ENCODE results near the gene ADAMTS15.
A peak's percentile ranks its signal among the peaks of the same experiment; 100 is the strongest.

The ADAMTS15 gene

DNA sequence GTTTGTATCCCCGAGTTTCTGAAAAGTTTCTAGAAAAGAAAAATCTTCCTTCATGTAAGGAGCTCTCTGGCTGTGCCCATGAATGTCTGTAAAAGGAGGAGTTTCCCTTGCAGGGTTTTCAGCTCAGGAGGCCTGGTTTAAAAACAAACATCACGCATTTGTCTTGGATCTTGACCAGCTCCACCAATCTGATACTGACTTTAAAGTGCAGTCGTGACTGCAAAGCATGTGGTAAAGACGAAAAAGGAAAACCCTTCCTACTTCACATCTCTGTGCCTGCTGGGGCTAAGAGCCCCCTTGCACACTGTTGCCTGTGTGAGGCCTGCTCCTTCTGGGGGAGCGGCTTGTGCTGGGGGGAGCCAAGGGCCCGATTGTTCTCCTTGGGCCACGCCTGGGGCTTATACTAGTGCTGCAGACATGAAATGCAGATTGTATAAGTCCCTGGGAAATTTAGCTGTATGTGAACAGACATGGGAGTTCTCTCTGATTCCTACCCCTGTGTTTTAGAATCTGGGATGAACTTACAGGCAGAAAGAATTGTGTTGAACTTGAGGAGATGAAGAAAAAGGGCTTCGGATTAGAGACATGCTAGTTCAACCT lies 62.1 kb downstream of the ADAMTS15 start:
- H3K9ac ChIP-seq (ENCODE audit: low read depth in 1 of 2, low read length in 2 of 2): peak overlapping the region in 1 of 2 donors; percentile 42
- H3K27me3 ChIP-seq (ENCODE audit: control insufficient read depth in 2 of 2, insufficient read depth in 2 of 2, low read length in 2 of 2): no peaks in the 10 kb centered on the region
- H3K9me3 ChIP-seq (ENCODE audit: control insufficient read depth in 2 of 2, low read length in 2 of 2): no peaks in the 10 kb centered on the region
- peak overlapping the region in 1 of 2 donors; percentile 54 for H3K27ac ChIP-seq (ENCODE audit: low read depth in 2 of 2, low read length in 2 of 2)
- peaks cover 0 to 17% of the 10 kb centered on the region in 2 donors for H3K4me1 ChIP-seq (ENCODE audit: control insufficient read depth in 2 of 2, insufficient read depth in 2 of 2, low read length in 2 of 2)
- H3K36me3 ChIP-seq (ENCODE audit: control insufficient read depth in 2 of 2, insufficient read depth in 2 of 2, low read length in 2 of 2): no peaks in the 10 kb centered on the region
- H3K4me3 ChIP-seq (ENCODE audit: low read length in 2 of 2): no peak overlapping the region

DNA sequence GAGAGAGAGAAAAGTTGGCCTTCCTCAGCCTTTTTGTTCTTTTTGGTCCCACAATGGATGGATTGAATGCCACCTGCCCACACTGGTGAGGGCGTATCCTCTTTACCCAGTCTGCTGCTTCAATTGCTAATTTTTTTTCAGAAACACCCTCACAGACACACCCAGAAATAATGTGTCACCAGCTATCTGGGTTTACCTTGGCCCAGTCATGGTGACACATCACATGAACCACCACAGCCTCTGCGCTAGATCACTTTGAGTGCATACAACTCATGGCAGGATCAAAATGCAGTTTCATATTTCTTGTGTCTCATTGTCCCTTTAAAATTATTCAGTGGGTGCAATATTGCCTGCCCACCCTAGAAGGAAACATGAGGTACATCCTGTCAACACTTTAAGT lies 63.3 kb downstream of the ADAMTS15 start:
- Histone ChIP-seq H3K36me3 (ENCODE audit: control insufficient read depth in 2 of 2, insufficient read depth in 2 of 2, low read length in 2 of 2) (no peaks in the 10 kb centered on the region), H3K27ac (ENCODE audit: low read depth in 2 of 2, low read length in 2 of 2) (no peak overlapping the region), H3K9me3 (ENCODE audit: control insufficient read depth in 2 of 2, low read length in 2 of 2) (no peaks in the 10 kb centered on the region), H3K4me1 (ENCODE audit: control insufficient read depth in 2 of 2, insufficient read depth in 2 of 2, low read length in 2 of 2) (peaks cover 0 to 17% of the 10 kb centered on the region in 2 donors), H3K27me3 (ENCODE audit: control insufficient read depth in 2 of 2, insufficient read depth in 2 of 2, low read length in 2 of 2) (no peaks in the 10 kb centered on the region), H3K4me3 (ENCODE audit: low read length in 2 of 2) (no peak overlapping the region), H3K9ac (ENCODE audit: low read depth in 1 of 2, low read length in 2 of 2) (no peak overlapping the region)

DNA sequence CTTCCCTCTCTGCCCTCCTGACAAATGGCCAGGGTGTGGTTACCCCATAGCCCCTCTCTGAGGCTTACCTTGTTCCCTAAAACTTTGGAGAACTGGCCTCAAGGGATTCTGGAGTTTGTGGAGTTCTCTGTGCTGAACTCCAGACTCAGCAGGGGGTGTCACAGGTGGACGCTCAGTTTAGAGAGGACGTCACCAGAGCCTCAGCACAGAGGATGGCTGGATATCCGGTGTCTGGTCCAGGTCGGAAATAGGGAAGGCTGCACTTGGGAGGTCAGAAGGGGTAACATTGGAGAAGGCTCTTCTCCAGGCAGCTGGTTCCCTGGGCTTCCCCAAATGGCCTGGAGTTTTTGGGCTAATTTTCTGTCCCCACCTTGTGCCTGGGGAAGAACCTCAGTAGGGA lies 64.2 kb downstream of the ADAMTS15 start:
- Histone ChIP-seq H3K27ac (ENCODE audit: low read depth in 2 of 2, low read length in 2 of 2) (no peak overlapping the region), H3K9me3 (ENCODE audit: control insufficient read depth in 2 of 2, low read length in 2 of 2) (no peaks in the 10 kb centered on the region), H3K4me1 (ENCODE audit: control insufficient read depth in 2 of 2, insufficient read depth in 2 of 2, low read length in 2 of 2) (peaks cover 1 to 17% of the 10 kb centered on the region in 2 donors), H3K4me3 (ENCODE audit: low read length in 2 of 2) (no peak overlapping the region), H3K27me3 (ENCODE audit: control insufficient read depth in 2 of 2, insufficient read depth in 2 of 2, low read length in 2 of 2) (no peaks in the 10 kb centered on the region), H3K36me3 (ENCODE audit: control insufficient read depth in 2 of 2, insufficient read depth in 2 of 2, low read length in 2 of 2) (no peaks in the 10 kb centered on the region), H3K9ac (ENCODE audit: low read depth in 1 of 2, low read length in 2 of 2) (no peak overlapping the region)

DNA sequence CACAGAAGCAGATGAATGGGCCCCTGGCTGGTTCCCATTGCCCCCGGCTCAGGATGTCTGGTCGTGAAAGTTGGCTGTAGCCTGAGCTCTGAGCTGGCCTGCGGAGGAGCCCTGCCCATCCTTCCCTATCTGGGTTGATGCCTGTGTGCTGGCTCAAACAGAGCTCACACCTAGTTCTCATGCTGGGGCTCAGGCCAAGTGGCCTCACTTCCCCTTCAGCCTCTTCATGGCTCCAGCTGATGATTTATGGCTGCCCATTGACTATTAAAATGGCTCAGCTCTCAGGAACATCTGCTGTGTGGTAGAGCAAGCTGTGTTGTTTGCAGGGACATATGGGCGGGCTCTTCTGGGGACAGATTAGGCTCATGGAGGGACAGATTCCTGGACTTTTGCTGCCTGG lies 64.7 kb downstream of the ADAMTS15 start:
- Histone ChIP-seq H3K27me3 (ENCODE audit: control insufficient read depth in 2 of 2, insufficient read depth in 2 of 2, low read length in 2 of 2) (no peaks in the 10 kb centered on the region), H3K4me3 (ENCODE audit: low read length in 2 of 2) (no peak overlapping the region), H3K9ac (ENCODE audit: low read depth in 1 of 2, low read length in 2 of 2) (no peak overlapping the region), H3K27ac (ENCODE audit: low read depth in 2 of 2, low read length in 2 of 2) (no peak overlapping the region), H3K4me1 (ENCODE audit: control insufficient read depth in 2 of 2, insufficient read depth in 2 of 2, low read length in 2 of 2) (peaks cover 5 to 17% of the 10 kb centered on the region in 2 donors), H3K9me3 (ENCODE audit: control insufficient read depth in 2 of 2, low read length in 2 of 2) (no peaks in the 10 kb centered on the region), H3K36me3 (ENCODE audit: control insufficient read depth in 2 of 2, insufficient read depth in 2 of 2, low read length in 2 of 2) (no peaks in the 10 kb centered on the region)

DNA sequence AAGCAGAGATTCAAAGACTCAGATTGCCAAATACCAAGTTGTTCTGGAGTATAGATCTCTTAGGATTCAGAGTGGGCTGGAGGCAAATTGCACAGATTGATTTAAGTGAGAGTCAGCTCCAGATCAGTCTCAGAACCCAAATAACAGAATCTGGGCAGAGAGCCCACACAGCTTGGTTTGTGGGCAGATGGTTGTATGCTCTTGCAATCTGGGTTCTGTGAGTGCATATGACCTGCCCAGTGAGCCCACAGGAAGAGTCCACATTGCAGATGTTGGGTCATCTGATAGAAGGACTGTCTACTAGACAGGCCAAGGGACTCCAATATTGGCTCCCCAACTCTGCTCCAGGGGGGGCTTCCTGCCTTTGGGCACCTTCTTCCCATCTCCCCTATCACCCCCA lies 65.9 kb downstream of the ADAMTS15 start:
- peaks cover 5 to 20% of the 10 kb centered on the region in 2 donors for H3K4me1 ChIP-seq (ENCODE audit: control insufficient read depth in 2 of 2, insufficient read depth in 2 of 2, low read length in 2 of 2)
- no peaks in the 10 kb centered on the region for H3K27me3 ChIP-seq (ENCODE audit: control insufficient read depth in 2 of 2, insufficient read depth in 2 of 2, low read length in 2 of 2)
- no peak overlapping the region for H3K9ac ChIP-seq (ENCODE audit: low read depth in 1 of 2, low read length in 2 of 2)
- no peaks in the 10 kb centered on the region for H3K9me3 ChIP-seq (ENCODE audit: control insufficient read depth in 2 of 2, low read length in 2 of 2)
- no peak overlapping the region for H3K27ac ChIP-seq (ENCODE audit: low read depth in 2 of 2, low read length in 2 of 2)
- no peaks in the 10 kb centered on the region for H3K36me3 ChIP-seq (ENCODE audit: control insufficient read depth in 2 of 2, insufficient read depth in 2 of 2, low read length in 2 of 2)
- H3K4me3 ChIP-seq (ENCODE audit: low read length in 2 of 2): no peak overlapping the region

DNA sequence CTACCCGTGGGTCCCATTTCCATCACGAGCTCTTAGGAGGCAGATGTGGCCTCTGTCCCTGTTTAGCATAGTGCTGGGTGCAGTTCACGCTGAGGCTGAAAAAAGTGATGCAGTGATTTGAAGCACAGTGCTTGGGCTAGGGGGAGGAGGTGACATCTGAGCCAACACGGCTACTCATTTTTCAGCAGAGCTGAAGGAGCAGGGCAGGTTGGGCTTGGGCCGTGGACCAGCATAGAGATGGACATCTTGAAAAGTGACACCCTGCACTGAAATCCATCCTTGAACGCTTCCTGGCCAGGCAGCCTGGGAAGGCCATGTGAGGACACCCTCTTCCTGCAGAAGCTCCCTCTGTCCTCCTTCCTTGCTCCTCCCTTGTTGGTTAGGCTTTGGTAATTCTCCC lies 66.4 kb downstream of the ADAMTS15 start:
- Histone ChIP-seq H3K4me1 (ENCODE audit: control insufficient read depth in 2 of 2, insufficient read depth in 2 of 2, low read length in 2 of 2) (peaks cover 5 to 19% of the 10 kb centered on the region in 2 donors), H3K27ac (ENCODE audit: low read depth in 2 of 2, low read length in 2 of 2) (no peak overlapping the region), H3K27me3 (ENCODE audit: control insufficient read depth in 2 of 2, insufficient read depth in 2 of 2, low read length in 2 of 2) (no peaks in the 10 kb centered on the region), H3K36me3 (ENCODE audit: control insufficient read depth in 2 of 2, insufficient read depth in 2 of 2, low read length in 2 of 2) (no peaks in the 10 kb centered on the region), H3K4me3 (ENCODE audit: low read length in 2 of 2) (no peak overlapping the region), H3K9ac (ENCODE audit: low read depth in 1 of 2, low read length in 2 of 2) (no peak overlapping the region), H3K9me3 (ENCODE audit: control insufficient read depth in 2 of 2, low read length in 2 of 2) (no peaks in the 10 kb centered on the region)

DNA sequence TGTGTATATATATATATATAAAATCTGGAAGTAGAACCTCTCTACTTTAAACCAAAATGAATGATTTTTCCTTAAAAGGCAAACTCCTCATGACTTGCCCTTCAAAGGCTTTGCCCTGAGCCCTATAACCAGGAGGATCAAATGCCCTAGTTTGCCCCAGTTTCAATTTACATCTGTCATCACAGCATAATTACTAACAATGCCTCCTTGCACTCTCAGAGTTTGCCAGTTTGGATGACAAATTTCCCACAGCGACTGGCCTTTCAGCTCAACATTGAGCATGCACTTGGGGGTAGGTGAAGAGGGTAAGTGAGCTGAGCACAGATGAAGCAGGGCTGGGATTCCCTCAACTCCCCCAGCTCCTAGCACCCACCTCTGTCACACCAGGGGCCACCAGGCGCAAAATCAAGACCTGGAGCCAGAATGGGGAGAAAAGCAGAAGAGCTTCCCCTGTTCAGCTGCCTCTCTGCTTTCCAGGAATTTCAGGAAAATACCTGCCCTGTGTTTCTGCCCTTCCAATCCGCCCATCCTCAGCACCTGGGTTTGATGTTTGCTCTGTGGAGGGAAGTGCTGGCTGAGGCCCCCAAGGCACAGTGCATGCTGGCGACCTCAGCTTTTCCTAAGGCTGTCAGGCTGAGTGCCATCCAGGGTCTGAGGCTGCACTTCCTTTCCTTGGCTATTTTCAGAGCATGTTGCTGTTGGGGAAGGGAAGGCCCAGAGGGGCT lies 67.5 kb downstream of the ADAMTS15 start:
- Histone ChIP-seq H3K4me1 (ENCODE audit: control insufficient read depth in 2 of 2, insufficient read depth in 2 of 2, low read length in 2 of 2) (peaks cover 5 to 8% of the 10 kb centered on the region in 2 donors), H3K27ac (ENCODE audit: low read depth in 2 of 2, low read length in 2 of 2) (no peak overlapping the region), H3K36me3 (ENCODE audit: control insufficient read depth in 2 of 2, insufficient read depth in 2 of 2, low read length in 2 of 2) (no peaks in the 10 kb centered on the region), H3K9ac (ENCODE audit: low read depth in 1 of 2, low read length in 2 of 2) (no peak overlapping the region), H3K9me3 (ENCODE audit: control insufficient read depth in 2 of 2, low read length in 2 of 2) (no peaks in the 10 kb centered on the region), H3K4me3 (ENCODE audit: low read length in 2 of 2) (no peak overlapping the region), H3K27me3 (ENCODE audit: control insufficient read depth in 2 of 2, insufficient read depth in 2 of 2, low read length in 2 of 2) (no peaks in the 10 kb centered on the region)

DNA sequence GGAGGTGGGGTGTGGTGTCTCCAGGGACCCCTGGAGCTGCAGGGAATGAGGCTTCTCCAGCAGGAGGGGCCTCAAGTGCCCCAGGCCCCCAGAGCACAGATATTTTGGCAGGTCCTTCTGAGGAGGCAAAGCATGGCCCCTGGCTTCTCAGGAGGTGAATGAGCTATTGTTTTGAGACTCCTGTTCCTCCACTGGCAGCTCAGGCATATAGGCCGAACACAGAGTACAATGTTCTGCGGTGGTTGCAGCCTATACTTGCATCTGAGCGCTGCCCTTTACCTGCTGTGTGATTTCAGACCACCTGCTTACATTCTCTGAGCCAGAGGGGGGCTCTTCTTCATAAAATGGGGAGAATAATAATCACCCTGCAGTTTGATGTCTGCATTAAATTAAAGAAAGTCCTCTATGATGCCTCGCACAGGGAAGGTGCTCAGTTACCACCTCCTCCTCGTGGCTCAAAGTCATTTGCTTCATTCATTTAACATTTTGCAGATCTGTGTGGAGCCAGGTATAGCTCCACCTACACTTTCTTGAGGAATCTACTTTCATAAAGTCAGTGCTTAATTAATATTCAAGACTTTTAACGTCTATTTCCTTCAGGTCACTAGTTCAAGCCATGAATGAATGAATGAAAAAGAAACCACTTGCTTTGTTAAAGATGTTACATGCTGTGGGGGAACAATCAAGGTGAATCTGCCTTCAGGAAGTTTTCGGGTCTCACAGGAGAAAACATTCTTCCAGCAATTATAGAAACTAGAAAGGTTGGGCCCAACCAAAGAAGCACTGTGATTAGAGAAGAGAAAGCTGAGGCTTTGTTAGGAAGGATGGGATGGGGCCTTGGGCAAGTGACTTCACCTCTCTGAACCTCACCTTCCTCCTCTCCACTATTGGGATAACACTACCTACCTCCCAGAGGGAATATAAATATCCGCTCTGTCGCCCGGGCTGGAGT lies 68.4 kb downstream of the ADAMTS15 start:
- Histone ChIP-seq H3K27me3 (ENCODE audit: control insufficient read depth in 2 of 2, insufficient read depth in 2 of 2, low read length in 2 of 2) (no peaks in the 10 kb centered on the region), H3K4me1 (ENCODE audit: control insufficient read depth in 2 of 2, insufficient read depth in 2 of 2, low read length in 2 of 2) (peaks cover 7 to 10% of the 10 kb centered on the region in 2 donors), H3K27ac (ENCODE audit: low read depth in 2 of 2, low read length in 2 of 2) (no peak overlapping the region), H3K4me3 (ENCODE audit: low read length in 2 of 2) (no peak overlapping the region), H3K9me3 (ENCODE audit: control insufficient read depth in 2 of 2, low read length in 2 of 2) (no peaks in the 10 kb centered on the region), H3K36me3 (ENCODE audit: control insufficient read depth in 2 of 2, insufficient read depth in 2 of 2, low read length in 2 of 2) (no peaks in the 10 kb centered on the region), H3K9ac (ENCODE audit: low read depth in 1 of 2, low read length in 2 of 2) (no peak overlapping the region)

DNA sequence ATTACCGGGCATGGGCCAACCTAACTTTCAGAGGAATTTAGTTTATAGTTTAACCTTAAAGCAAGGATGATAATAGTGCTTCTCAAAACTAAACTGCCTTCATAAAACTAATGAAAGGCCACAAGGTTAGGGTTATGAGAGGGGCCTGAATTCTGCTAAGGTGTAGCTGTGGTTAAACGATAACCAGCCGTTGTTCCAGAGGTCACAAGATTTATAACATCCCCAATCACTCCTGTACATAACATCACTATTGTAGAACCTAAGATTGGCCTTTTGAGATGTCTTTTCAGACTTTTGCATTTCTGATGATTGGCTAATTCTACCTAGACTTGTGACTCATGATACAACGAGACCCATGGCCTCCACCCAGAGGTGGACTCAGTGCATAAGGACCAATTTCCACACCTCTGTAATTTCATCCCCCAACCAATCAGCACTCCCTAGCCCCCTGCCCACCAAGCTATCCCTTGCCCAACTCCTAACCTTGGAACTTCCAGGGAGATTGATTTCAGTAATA lies 69.8 kb downstream of the ADAMTS15 start:
- H3K4me3 ChIP-seq (ENCODE audit: low read length in 2 of 2): no peak overlapping the region
- H3K36me3 ChIP-seq (ENCODE audit: control insufficient read depth in 2 of 2, insufficient read depth in 2 of 2, low read length in 2 of 2): no peaks in the 10 kb centered on the region
- no peak overlapping the region for H3K9ac ChIP-seq (ENCODE audit: low read depth in 1 of 2, low read length in 2 of 2)
- no peaks in the 10 kb centered on the region for H3K9me3 ChIP-seq (ENCODE audit: control insufficient read depth in 2 of 2, low read length in 2 of 2)
- H3K4me1 ChIP-seq (ENCODE audit: control insufficient read depth in 2 of 2, insufficient read depth in 2 of 2, low read length in 2 of 2): peaks cover 7 to 13% of the 10 kb centered on the region in 2 donors
- H3K27me3 ChIP-seq (ENCODE audit: control insufficient read depth in 2 of 2, insufficient read depth in 2 of 2, low read length in 2 of 2): no peaks in the 10 kb centered on the region
- H3K27ac ChIP-seq (ENCODE audit: low read depth in 2 of 2, low read length in 2 of 2): no peak overlapping the region
